Activated effector memory CD4-positive, alpha-beta T cell treated with Interleukin-2 at 50 U/mL for 16 hours (primary cell): Measurements from ENCODE around the gene MT1H.
A peak's percentile ranks its signal among the peaks of the same experiment; 100 is the strongest.
"Not testable (repeated sequence)": the region's sequence is repeated elsewhere in the genome, so short reads cannot be mapped to it uniquely, and the experiment has no call there.

Source experiments
- DNase-seq: peaks from one replicate; pipeline ENCODE4 v3.0.0-alpha.2; 2020

MT1H gene

DNA sequence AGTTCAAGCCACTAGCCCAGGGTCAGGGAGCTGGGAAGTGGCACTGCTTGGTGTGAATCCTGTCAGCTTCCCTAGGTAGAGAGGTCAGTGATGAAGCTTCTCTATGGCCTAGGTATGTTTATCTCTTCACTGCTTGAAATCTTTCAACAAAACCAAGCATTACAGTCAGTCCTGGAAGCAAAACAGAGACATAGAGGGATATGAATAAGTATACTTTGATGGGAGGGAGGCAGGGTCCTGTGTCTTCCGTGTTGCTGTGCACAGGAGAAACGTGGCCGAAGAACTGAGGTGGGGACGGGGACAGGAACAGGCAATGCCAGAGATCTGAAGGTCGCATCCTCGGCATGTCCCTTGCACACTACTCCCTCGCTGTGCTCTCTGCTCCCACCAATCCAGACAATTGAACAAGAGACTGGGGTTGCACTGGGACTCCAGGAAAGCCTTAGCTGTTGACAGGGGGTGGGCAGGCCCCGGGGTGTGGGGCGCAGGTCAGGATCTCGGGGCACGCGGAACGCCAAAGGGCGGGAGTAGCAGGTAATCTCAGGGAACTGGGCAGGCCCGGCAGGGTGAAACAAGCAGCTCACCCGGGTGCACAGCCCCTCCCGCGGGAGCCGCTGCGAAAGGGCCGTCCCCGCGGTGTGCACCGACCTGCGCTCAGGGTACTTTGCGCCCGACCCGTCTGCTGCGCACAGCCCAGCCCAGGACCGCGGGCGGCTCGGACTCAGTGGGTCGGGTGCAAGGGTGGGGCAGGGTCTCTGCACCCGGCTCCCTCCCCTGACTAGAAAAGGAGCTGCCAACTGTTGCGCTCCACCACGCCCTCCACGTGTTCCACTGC, at the start of gene MT1H:
TSS of gene MT1H (plus strand) at position 810 of the 835 bp plus-strand sequence. CDS start 71 bp downstream, outside the sequence.
- no peak for DNase-seq

DNA sequence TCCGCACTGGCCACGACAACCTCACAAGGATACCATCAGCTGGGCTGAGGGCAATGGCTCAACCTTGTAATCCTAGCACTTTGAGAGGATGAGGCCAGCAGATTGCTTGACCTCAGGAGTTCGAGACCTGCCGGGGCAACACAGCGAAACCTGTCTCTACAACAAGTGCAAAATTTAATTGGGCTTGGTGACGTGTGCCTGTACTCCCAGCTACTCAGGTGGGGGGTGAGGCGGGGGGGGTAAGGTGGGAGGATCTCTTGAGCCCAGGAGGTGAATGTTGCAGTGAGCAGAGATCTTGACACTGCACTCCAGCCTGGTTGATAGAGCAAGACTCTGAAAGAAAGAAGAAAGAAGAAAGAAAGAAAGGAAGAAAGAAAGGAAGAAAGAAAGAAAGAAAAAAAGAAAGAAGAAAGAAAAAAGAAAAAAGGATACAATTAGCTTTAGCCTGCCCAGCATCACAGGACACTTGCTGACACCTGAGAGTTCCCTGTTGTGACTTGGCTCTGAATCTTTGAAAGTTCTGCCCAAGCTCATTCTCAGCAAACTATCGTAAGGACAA, 49.2 kb upstream of the MT1H start:
- DNase-seq, result no peak

DNA sequence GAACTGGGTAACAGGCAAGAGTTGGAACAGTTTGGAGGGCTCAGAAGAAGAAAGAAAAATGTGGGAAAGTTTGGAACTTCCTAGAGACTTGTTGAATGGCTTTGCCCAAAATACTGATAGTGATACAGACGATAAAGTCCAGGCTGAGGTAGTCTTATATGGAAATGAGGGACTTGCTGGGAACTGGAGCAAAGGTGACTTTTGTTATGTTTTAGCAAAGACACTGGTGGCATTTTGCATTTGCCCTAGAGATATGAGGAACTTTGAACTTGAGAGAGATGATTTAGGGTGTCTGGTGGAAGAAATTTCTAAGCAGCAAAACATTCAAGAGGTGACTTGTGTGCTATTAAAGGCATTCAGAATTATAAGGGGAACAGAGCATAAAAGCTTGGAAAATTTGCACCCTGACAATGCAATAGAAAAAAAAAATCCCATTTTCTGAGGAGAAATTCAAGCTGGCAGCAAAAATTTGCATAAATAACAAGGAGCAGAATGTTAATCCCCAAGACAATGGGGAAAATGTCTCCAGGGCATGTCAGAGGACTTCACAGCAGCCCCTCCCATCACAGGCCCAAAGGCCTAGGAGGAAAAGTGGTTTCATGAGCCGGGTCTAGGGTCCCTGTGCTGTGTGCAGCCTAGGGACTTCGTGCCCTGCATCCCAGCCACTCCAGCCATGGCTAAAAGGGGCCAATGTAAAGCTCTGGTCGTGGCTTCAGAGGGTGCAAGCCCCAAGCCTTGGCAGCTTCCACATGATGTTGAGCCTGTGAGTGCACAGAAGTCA, 47.8 kb upstream of the MT1H start:
- not testable (repeated sequence) for DNase-seq

DNA sequence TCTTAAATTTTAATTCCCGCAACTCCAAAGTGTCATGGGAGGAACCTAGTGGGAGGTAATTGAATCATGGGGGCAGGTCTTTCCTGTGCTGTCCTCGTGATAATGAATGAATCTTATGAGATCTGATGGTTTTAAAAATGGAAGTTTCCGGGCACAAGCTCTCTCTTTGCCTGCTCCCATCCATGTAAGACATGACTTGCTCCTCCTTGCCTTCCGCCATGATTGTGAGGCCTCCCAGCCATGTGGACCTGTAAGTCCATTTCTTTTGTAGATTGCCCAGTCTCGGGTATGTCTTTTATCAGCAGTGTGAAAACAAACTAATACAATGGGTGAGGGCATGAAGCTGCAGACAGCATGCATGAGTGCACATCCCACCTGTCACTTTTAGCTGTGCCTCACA, 46.4 kb upstream of the MT1H start:
- not testable (repeated sequence) for DNase-seq

DNA sequence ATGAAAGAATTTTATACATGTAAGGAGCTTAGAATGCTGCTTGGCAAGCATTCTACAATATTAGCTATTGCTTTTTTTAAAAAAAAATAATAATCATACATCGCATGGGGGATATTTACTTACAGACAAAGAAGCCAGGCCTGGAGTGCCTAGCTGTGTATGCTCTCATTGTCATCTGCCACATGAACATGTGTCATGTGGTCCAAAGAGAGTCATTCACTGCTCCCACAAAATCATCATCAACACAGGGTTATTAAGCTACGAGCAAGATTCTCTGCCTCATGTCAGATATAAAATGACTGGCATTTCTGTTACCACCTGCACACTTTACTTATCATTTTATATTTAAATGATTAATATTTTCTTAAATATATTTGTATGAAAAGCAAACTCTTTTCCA, 46.0 kb upstream of the MT1H start:
- DNase-seq, result no peak

DNA sequence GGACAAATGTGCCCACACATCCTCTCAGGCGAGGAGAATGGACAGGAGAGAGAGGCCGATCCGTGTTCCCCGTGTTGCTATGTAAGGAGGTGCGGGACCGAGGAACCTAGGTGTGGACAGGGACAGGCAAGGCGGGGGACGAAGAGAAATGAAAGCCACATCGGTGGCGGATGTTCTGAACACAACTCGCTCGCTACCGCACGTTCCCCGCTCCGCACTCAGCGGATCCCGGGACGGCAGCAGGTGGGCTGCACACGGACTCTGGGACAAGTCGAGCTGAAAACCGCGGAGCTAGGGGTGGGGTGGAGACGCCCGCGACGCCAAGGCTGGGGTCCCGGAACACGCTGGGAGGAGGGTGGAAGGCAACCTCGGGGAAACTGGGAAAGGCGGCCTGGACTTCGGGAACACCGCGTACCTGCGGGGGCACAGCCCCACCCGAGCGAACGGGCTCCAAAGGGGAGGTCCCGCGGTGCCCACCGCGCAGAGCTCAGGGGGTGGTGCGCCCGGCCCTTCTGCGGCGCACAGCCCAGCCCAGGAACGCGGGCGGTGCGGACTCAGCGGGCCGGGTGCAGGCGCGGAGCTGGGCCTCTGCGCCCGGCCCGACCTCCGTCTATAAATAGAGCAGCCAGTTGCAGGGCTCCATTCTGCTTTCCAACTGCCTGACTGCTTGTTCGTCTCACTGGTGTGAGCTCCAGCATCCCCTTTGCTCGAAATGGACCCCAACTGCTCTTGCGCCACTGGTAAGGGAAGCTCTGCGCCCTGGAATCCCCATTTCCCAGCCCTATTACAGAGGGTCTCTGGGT, 44.3 kb upstream of the MT1H start, which contains the start of gene MT1E:
TSS of gene MT1E (plus strand) at position 642 of the 803 bp plus-strand sequence. CDS start at position 713, 71 bp downstream.
- DNase-seq, result peak; percentile 27

DNA sequence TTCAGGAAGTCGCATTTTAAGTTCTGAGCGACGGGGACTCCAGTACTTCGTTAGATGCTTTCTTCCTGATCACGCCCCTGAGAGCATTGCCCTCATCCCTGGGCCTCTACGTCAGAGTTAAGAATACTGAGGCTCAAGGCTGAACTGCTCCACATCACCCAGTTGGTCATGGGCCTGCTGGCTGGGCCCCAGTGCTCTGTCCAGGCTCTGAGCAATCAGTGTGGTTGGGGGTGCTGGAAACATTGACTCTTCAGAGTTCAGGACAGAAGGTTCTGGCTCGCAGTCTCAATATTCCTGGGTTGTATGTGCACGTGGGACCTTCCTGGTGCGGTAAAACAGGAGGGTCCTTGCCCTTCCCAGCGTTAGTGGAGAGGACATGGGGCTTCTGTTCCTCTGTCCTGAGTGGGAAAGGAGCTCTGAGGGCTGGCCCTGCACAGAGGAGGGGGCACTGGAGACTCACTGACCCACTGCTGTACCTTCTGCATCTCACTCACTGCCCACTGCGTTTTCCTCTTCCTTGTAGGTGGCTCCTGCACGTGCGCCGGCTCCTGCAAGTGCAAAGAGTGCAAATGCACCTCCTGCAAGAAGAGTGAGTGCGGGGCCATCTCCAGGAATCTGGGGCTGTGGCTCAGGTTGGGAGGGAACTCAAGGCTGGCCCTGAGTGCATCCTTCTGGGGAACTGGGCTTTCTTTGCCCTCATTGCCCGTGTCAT, 43.5 kb upstream of the MT1H start:
- no peak for DNase-seq

DNA sequence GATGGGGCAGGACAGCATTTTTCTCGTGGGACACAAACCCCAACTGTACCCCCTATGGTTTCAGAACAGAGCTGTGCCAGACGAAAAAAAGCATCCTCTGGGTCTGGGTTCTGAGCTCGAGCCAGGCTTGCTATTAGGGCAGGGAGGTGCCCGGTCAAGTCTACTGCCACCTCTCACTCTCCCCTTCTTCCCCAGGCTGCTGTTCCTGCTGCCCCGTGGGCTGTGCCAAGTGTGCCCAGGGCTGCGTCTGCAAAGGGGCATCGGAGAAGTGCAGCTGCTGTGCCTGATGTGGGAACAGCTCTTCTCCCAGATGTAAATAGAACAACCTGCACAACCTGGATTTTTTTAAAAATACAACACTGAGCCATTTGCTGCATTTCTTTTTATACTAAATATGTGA, 42.9 kb upstream of the MT1H start:
- DNase-seq, result no peak

DNA sequence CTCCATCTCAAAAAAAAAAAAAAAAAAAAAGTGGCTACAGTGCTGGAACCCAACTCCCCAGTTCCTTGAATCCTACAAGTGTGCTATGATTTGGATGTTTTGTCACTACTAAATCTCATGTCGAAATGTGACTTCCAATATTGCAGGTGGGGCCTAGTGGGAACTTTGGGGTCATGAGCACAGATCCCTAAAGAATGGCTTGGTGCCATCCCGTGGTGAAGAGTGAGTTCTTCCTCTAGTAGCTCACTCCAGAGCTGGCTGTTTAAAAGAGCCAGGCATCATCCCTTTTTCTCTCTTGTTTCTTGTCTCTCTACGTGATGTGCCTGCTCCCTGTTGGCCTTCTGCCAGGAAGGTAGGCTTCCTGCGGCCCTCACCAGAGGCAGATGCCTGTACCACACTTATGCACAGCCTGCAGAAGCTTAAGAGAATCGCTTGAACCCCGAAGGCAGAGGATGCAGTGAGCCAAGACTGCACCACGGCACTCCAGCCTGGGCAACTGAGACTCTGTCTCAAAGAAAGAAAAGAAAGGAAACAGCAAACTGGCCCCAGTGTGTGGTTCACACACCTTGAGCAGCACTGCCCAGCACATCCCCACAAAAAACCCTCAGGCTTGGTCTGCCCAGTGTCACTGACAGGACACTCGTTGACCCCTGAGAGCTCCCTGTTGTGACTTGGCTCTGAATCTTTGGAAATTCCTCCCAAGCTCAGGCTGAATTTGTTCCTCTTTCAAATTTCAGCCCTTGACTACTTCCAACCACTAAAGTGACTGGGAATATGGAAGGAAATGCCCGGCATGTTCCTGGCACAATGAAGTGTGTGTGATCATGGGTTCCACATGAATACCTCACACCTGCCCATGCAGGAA, 40.9 kb upstream of the MT1H start:
- no peak for DNase-seq

DNA sequence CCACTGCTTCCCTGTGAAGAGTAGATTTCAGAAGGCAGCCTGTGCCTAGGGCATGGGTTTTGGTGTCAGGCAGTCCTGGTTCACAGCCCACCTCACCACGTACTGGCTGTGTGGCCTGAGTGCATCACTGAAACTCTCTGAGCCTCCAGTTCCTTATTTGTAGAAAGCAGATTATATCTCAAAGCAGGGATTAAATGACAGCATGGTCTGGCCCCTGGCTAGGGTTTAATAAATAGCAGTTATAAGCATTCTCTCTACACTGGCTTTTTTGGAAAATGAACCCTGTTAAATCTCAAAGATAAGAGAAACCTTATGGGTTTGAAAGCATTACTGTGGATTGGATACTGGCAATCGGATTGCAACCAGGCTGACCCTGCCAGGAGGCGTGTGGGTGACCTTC, 40.1 kb upstream of the MT1H start:
- DNase-seq, result no peak

DNA sequence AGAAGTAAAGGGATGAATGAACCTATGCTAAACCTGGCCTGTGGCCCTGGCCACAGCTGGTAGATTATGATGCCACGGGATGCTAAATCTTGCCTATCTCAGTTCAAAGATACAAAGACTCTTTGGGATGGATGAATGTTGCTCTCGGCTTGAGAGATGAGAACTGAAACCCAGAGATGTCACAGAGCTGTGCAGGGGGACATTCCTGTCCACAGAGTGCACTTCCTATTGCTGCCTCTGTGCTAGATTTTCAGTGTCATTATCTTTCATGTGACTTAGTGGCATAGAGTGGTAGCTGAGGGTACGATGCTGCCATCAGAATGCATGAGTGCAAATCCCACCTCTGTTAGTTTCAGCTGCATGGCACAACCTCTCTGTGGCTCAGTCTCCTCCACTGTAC, 39.5 kb upstream of the MT1H start:
- DNase-seq, result no peak

DNA sequence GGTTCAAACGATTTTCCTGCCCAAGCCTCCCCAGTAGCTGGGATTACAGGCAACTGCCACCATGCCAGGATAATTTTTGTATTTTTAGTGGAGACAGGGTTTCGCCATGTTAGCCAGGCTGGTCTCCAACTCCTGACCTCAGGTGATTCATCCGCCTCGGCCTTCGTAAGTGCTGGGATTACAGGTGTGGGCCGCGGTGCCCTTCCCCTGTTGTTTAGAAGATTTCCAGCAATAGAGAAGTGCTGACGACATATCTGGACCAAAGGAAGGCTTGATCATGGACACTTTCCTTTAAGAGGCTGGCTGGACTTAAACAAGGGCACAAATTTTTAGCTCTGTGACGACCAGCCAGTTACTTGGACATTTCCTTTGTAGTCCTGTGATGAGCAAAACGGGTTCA, 38.4 kb upstream of the MT1H start:
- DNase-seq, result no peak

DNA sequence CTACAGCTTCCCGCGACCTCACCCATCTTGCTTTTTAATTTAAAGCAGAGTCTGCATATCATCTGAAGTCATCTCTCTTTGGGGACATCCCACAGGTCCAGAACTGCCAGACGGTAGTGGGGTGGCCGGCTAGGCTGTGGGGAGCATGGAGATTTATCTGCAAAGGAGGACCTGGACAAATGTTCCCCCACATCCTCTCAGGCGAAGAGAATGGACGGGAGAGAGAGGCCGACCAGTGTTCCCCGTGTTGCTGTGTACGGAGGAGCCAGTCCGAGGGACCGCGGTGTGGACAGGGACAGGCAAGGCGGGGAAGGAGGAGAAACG, 37.8 kb upstream of the MT1H start:
- no peak for DNase-seq

DNA sequence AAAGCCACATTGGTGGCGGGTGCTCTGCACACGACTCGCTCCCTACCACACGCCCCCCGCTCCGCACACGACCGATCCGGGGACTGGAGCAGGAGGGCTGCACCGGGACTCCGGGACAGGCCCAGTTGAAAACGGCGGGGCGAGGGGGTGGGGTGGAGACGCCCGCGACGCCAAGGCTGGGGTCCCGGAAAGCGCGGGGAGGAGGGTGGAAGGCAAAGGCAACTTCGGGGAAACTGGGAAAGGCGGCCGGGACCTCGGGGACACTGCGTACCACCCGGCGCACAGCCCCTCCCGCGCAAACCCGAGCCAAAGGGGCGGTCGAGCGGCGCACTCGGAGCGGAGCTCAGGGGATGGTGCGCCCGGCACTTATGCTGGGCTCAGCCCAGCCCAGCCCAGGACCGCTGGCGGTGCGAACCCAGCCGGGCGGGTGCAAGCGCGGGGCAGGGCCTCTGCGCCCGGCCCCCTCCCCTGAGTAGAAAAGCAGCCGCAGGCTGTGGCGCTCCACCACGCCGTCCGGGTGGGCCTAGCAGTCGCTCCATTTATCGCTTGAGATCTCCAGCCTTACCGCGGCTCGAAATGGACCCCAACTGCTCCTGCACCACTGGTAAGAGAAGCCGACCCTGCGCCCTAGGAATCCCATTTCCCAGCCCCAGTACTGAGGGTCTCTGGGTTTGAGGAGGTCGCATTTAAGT, 37.3 kb upstream of the MT1H start, which contains the start of gene MT1M:
TSS of gene MT1M (plus strand) at position 504 of the 692 bp plus-strand sequence. CDS start at position 577, 73 bp downstream.
- DNase-seq, result no peak

DNA sequence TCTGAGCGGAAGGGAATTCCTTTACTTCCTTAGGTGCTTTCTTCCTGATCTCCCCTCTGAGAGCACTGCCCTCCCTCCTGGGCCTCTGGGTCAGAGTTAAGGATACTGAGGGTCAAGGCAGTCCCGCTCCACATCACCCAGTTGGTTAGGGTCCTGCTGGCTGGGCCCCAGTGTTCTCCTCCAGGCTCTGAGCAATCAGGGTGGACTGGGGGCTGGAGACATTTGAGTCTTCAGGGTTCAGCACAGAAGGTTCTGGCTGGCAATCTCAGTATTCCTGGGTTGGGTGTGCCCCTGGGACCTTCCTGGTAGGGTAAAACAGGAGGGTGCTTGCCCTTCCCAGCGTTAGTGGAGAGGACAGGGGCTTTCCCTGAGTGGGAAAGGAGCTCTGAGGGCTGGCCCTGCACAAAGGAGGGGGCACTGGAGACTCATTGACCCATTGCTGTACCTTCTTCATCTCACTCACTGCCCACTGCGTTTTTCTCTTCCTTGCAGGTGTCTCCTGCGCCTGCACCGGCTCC, 36.7 kb upstream of the MT1H start:
- no peak for DNase-seq

DNA sequence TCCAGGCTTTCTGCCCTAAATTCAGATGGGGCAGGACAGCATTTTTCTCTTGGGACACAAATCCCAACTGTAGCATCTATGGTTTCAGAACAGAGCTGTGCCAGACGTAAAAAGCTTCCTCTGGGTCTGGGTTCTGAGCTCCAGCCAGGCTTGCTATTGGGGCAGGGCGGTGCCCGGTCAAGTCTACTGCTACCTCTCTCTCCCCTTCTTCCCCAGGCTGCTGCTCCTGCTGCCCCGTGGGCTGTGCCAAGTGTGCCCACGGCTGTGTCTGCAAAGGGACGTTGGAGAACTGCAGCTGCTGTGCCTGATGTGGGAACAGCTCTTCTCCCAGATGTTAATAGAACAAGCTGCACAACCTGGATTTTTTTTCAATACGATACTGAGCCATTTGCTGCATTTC, 36.1 kb upstream of the MT1H start:
- no peak for DNase-seq

DNA sequence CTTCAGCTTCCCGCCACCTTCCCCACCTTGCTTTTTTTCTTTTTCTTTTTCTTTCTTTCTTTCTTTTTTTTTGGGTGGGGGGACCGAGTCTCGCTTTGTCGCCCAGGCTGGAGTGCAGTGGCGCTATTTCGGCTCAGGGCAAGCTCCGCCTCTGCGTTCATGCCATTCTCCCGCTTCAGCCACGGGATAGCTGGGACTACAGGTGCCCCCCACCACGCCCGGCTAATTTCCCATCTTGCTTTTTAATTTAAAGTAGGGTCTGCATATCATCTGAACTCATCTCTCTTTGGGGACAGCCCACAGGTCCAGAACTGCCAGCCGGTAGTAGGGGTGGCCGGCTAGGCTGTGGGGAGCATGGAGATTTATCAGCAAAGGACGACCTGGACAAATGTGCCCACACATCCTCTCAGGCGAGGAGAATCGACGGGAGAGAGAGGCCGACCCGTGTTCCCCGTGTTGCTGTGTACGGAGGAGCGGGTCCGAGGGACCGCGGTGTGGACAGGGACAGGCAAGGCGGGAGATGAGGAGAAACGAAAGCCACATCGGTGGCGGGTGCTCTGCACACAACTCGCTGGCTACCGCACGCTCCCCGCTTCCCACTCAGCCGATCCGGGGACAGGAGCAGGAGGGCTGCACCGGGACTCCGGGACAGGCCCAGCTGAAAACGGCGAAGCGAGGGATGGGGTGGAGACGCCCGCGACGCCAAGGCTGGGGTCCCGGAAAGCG, 34.7 kb upstream of the MT1H start:
- DNase-seq, result no peak

DNA sequence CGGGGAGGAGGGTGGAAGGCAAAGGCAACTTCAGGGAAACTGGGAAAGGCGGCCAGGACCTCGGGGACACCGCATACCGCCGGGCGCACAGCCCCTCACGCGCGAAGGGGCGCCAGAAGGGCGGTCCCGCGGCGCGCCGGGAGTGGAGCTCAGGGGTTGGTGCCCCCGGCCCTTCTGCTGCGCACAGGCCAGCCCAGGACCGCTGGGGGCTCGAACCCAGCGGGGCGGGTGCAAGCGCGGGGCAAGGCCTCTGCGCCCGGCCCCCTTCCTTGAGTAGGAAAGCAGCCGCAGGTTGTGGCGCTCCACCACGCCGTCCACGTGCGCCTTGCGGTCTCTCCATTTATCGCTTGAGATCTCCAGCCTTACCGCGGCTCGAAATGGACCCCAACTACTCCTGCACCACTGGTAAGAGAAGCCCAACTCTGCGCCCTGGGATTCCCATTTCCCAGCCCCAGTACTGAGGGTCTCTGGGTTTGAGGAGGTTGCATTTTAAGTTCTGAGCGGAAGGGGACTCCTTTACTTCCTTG, 34.1 kb upstream of the MT1H start:
- DNase-seq, result no peak
